NT2/D1 (cell line): ENCODE data around the gene CNOT1.

Experiments
- SUZ12 ChIP-seq: IDR thresholded peaks from 2 replicates; pipeline ENCODE4 v1.6.1; 2011; ENCODE audit not compliant: insufficient read length, insufficient read depth; ENCODE audit errors: extremely low read depth
- ZNF274 ChIP-seq: IDR thresholded peaks from 2 replicates; pipeline ENCODE4 v1.6.1; 2011; ENCODE audit warnings: mild to moderate bottlenecking, low read depth, low read length

GRCh38 chr16:58652741-58653140, 23.1 kb upstream of the CNOT1 start:
- TF ChIP-seq SUZ12, result no peak
- no peak for TF ChIP-seq ZNF274
